ENCODE data around the gene UBE2L3.
"Not testable (repeated sequence)": the region's sequence is repeated elsewhere in the genome, so short reads cannot be mapped to it uniquely, and the experiment has no call there.

Gene UBE2L3

GRCh38 chr22:21573293-21573734 is 5.8 kb downstream of the UBE2L3 start:
- no peak for DNase-seq

- no peak for DNase-seq
Observed at GRCh38 chr22:21573750-21574494, 6.4 kb downstream of the UBE2L3 start.

DNA sequence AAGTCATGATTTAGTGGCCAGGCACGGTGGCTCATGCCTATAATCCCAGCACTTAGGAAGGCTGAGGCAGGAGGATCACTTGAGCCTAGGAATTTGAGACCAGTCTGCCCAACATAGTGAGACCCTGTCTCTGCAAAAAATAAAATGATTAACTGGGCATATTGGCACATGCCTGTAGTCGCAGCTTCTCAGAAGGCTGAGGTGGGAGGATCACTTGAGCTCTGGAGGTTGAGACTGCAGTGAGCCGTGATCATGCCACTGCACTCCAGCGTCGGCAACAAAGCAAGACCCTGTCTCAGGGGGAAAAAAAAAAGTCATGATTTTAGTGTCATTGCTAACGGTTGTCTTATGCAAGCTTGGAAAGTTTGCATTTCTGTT is 11.9 kb downstream of the UBE2L3 start:
- no peak for DNase-seq

DNA sequence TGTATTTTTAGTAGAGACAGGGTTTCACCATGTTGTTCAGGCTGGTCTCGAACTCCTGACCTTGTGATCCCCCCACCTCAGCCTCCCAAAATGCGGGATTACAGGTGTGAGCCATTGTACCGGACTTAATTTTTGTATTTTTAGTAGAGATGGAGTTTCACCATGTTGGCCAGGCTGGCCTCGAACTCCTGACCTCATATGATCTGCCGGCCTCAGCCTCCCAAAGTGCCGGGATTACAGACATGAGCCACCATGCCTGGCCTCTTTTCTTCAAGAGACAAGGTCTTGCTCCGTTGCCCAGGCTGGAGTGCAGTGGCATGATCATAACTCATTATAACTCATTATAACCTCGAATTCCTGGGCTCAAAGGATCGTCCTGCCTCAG is 13.1 kb downstream of the UBE2L3 start:
- DNase-seq: not testable (repeated sequence)

- DNase-seq: not testable (repeated sequence)
Observed at GRCh38 chr22:21581009-21581713, 13.6 kb downstream of the UBE2L3 start.

GRCh38 chr22:21582801-21583740 is 15.6 kb downstream of the UBE2L3 start:
- no peak for DNase-seq

GRCh38 chr22:21585389-21585788 is 17.9 kb downstream of the UBE2L3 start:
- no peak for DNase-seq

GRCh38 chr22:21587803-21588611 is 20.5 kb downstream of the UBE2L3 start:
- DNase-seq: peak; percentile 70

DNA sequence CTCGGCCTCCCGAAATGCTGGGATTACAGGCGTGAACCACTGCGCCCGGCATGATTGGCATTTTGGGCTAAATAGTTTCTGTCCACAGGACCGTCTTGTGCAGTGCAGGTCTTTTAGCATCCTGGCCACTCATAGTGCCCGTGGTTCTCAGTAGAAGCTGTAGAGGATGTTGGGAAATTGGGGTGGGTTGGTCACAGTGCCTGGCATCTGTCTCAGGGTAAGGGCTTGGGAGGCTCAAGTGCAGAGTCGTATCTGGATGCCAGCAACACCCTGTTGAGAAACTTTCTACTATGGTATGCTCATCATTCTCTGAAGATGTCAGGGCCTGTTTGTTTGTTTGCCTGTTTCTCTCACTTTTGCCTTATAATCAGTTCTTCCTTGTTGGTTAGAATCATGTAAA is 21.9 kb downstream of the UBE2L3 start:
- DNase-seq: no peak

- DNase-seq: no peak
Observed at GRCh38 chr22:21590809-21591641, 23.5 kb downstream of the UBE2L3 start.

DNA sequence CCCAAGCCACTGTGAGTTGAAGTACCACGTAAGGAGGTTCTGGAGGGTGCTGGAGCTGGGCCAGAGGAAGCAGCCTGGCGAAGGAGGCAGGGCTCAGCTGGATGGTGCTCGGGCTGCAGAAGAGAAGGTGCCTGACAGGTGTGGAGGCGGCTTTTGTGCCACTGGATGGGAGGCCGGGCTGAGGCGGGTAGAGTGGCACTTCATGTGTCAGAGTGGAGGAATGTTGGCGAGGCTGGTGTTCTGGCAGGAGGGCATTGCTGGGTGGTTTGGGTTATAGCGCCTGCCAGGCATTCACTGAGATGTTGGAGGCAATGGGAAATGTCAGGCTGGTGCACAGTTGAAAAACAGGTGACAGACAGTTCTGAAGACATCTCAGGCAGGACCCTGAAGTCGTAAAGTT is 24.2 kb downstream of the UBE2L3 start:
- no peak for DNase-seq

DNA sequence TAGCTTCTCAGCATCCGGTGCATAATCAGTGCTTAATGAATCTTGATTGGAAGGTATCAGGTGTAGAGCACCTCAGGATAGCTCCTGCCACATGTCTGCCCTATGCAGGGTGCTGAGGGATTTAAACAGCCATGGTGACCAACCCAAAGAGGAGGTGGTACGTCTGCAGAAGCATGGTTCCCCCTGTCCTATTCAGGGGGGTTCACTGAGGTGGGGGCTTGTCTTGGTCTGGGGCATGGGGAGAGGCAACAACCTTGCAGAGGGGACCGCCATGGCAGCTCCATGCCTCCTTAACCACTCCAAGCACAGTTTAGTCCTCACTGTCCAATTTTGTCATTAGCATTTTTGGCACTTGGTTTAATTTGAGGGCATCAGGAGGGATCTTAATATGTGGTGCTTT is 24.9 kb downstream of the UBE2L3 start:
- DNase-seq: no peak

- DNase-seq: no peak
Observed at GRCh38 chr22:21593406-21594232, 26.1 kb downstream of the UBE2L3 start.

GRCh38 chr22:21594865-21595452 is 27.4 kb downstream of the UBE2L3 start:
- no peak for DNase-seq

DNA sequence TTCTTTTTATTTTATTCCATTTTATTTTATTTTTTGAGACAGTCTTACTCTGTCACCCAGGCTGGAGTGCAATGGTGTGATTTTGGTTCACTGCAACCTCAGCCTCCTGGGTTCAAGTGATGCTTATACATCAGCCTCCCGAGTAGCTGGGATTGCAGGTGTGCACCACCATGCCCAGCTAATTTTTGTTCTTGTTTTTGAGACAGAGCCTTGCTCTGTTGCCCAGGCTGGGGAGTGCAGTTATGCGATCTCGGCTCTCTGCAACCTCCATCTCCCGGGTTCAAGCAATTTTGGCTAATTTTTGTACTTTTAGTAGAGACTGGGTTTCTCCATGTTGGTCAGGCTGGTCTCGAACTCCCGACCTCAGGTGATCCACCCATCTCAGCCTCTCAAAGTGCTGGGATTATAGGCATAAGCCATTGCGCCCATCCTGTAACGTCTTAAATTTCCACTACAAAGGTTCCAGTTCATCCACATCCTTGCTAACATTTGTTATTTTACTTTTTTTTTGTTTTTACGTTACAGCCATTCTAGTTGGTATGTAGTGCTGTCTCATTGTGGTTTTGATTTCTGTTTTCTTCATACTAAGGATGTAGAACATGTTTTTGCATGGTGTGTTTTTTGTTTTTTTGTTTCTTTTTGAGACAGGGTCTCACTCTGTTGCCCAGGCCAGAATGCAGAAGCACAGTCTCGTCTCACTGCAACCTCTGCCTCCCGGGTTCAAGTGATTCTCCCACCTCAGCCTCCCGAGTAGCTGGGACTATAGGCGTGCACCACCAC is 29.0 kb downstream of the UBE2L3 start:
- not testable (repeated sequence) for DNase-seq

- no peak for DNase-seq
Observed at GRCh38 chr22:21598302-21598701, 30.8 kb downstream of the UBE2L3 start.

DNA sequence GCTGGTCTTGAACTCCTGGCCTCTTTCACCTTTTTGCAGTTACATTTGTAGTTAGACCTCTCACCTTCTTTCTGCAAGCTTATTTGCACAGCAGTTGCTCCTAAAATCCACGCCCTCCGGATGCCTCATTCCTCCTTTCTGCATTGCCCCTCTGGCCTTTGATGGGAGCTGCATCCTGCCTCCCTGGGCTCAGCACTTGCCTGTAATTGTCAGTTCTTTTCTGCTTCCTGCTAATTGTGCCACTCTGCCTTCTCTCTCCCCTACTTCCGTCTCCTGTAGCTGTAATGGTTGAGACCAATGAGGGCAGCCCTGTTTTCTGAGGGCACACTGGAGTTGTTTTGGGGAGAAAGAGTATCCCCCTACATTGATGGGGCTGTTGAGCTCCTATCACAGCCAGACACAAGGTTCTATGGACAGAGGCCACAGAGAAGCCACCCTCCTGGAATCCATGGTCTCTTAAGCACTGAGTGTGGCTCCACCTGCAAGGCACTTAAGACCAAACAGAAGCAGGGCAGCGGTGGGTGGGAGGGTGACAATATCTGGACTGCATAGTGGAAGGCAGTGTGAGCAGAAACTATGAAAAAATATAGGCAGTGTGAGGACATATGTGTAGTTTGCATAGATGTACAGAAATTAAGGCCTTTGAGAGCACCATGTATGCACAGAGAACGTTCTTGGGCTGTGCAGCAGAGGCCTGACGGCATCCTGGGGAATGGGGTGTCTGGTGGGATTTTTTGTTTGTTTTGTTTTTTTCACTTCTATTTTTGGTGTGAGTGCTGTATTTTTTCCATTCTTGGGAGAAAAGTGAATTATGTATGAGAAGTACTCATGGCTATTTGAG is 31.8 kb downstream of the UBE2L3 start:
- DNase-seq: no peak

DNA sequence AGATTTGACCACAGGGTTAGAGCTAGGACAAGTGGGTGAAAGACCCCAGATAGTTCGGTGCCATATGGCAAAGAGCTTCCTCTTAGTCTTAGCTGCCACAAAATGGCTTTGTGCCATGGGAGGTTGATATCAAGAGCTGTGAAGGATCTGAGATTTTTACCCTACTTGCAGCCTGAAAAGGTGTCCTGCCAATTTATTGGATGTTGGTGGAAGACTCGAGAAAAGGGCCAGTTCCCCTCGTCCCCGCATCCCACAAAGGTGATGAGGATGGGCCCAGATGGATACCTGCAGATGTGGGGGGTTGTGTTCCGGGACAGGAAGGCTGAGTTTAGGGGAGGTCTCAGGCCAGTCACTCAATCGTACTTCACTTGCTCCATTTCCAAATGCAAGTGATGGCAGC is 35.1 kb downstream of the UBE2L3 start:
- no peak for DNase-seq

Measured in activated CD4-positive, alpha-beta T cell treated with anti-CD3 and anti-CD28 coated beads for 48 hours (primary cell).